ENCODE data around the gene KANSL1. TPM values are rescaled to one million over a fixed set of nuclear protein-coding genes. Genes with fewer than 3 reads are reported as not detected.

Gene KANSL1
- total and polyA plus RNA-seq, 9 of the 15 experiments (the other 6 are each of a cell fraction or from before 2014, with no cell fraction given) = 3.6 to 55.4 (median 31.8) TPM

- TF ChIP-seq HOXB6 (CRISPR knock-in tag; IDR thresholded peaks at IDR 0.05; ENCODE audit: borderline replicate concordance) (no peak), ZNF354B (CRISPR knock-in tag; IDR thresholded peaks at IDR 0.05) (no peak), CUX1 (CRISPR knock-in tag; IDR thresholded peaks at IDR 0.05) (no peak), BCL6 (CRISPR knock-in tag; IDR thresholded peaks at IDR 0.05) (no peak), ZNF280A (IDR thresholded peaks at IDR 0.05; ENCODE audit: low read depth, partially characterized antibody) (no peak), ZNF121 (CRISPR knock-in tag; conservative IDR thresholded peaks at IDR 0.05) (peak; percentile 68; the same call in 1 of the 2 replicates), STAG1 (CRISPR knock-in tag; IDR thresholded peaks at IDR 0.05; ENCODE audit: borderline replicate concordance) (peak; percentile 90), ELF2 (CRISPR knock-in tag; IDR thresholded peaks at IDR 0.05) (no peak), NCOA1 (IDR thresholded peaks at IDR 0.05; ENCODE audit: low read depth) (no peak), CC2D1A (IDR thresholded peaks at IDR 0.05) (0 out of 2 replicates have a peak, but pooled peaks have one; percentile 29), WHSC1 (IDR thresholded peaks at IDR 0.05; ENCODE audit: low read length) (no peak), HNRNPLL (IDR thresholded peaks at IDR 0.05; ENCODE audit: low read depth, low read length, poor library complexity, severe bottlenecking) (no peak), ZNF197 (CRISPR knock-in tag; IDR thresholded peaks at IDR 0.05; ENCODE audit: low read depth) (no peak), E2F8 (IDR thresholded peaks at IDR 0.05; ENCODE audit: low read depth, partially characterized antibody) (no peak), NFATC3 (IDR thresholded peaks at IDR 0.05) (no peak), KLF10 (CRISPR knock-in tag; IDR thresholded peaks at IDR 0.05) (no peak), HMBOX1 (IDR thresholded peaks at IDR 0.05) (no peak), MTA1 (IDR thresholded peaks at IDR 0.05; ENCODE audit: borderline replicate concordance) (no peak)
These were observed 190.8 kb downstream of the KANSL1 start (continued) for GRCh38 chr17:46002311-46002972.

All from K562 (cell line).